Tibial artery (tissue), 4 donors: ENCODE measurements around the gene PCDHA1.
"Not testable (repeated sequence)": the region's sequence is repeated elsewhere in the genome, so short reads cannot be mapped to it uniquely, and the experiment has no call there.

Source experiments
- DNase-seq, 2 donors: peaks; one replicate each; pipeline ENCODE4 v3.0.0-alpha.2; 2019
- H3K27ac ChIP-seq, 2 donors: fragments of 200-600 bp; sonication (generic) in 1 of 2; 1 replicate in 1 of 2; 2 replicates in 1 of 2; pipeline ENCODE4 v1.5.1; 2018 to 2019; ENCODE audit warnings: mild to moderate bottlenecking in 1 of 2
- H3K27me3 ChIP-seq, 2 donors: fragments of 200-600 bp; sonication (generic) in 1 of 2; one replicate each; pipeline versions ENCODE4 v1.5.1 to v1.6.0; 2016 to 2019
- H3K36me3 ChIP-seq, 3 donors: fragments of 200-600 bp; sonication (generic) in 2 of 3; one replicate each; pipeline ENCODE4 v1.5.1; 2016 to 2019; ENCODE audit warnings: mild to moderate bottlenecking in 2 of 3
- H3K4me1 ChIP-seq, 4 donors: fragments of 200-600 bp; sonication (generic) in 2 of 4; 1 replicate in 3 of 4; 2 replicates in 1 of 4; pipeline ENCODE4 v1.5.1; 2016 to 2019
- H3K4me3 ChIP-seq, 2 donors: fragments of 200-600 bp; sonication (generic) in 1 of 2; 1 replicate in 1 of 2; 2 replicates in 1 of 2; pipeline ENCODE4 v1.5.1; 2018 to 2019; ENCODE audit warnings: mild to moderate bottlenecking in 2 of 2
- H3K9me3 ChIP-seq, 3 donors: fragments of 200-600 bp; sonication (generic) in 1 of 3; one replicate each; pipeline ENCODE4 v1.5.1; 2016 to 2019
- intact Hi-C: fragments of 100-400 bp; cut with DNase I; formaldehyde crosslinking; loops from one replicate; pipeline ENCODE4 v1.15.0; 2023; ENCODE audit warnings: low total_unique reads
- TF ChIP-seq, protein P1 (sequence below), 2 experiments: fragments of 200-600 bp in 1 of 2; fragments of 450-650 bp in 1 of 2; IDR thresholded peaks; one replicate each; pipeline ENCODE4 v1.5.1; 2017 to 2019; ENCODE audit warnings: antibody characterized with exemption in 2 of 2, mild to moderate bottlenecking in 1 of 2, moderate library complexity in 1 of 2

Gene PCDHA1

DNA sequence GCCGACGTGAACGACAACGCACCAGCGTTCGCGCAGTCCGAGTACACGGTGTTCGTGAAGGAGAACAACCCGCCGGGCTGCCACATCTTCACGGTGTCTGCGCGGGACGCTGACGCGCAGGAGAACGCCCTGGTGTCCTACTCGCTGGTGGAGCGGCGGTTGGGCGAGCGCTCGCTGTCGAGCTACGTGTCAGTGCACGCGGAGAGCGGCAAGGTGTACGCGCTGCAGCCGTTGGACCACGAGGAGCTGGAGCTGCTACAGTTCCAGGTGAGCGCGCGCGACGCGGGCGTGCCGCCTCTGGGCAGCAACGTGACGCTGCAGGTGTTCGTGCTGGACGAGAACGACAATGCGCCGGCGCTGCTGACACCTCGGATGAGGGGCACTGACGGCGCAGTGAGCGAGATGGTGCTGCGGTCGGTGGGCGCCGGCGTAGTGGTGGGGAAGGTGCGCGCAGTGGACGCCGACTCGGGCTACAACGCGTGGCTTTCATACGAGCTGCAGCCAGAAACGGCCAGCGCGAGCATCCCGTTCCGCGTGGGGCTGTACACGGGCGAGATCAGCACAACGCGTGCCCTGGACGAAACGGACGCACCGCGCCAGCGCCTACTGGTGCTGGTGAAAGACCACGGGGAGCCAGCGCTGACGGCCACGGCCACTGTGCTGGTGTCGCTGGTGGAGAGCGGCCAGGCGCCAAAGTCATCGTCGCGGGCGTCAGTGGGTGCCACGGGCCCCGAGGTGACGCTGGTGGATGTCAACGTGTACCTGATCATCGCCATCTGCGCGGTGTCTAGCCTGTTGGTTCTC, 64.1 kb downstream of the PCDHA1 start:
- DNase-seq, H3K27me3 ChIP-seq, H3K4me1 ChIP-seq, H3K27ac ChIP-seq, H3K4me3 ChIP-seq, intact Hi-C loops, H3K36me3 ChIP-seq: not testable (repeated sequence)
- peaks cover 4 to 52% (median 25%) of the 10 kb centered on the region in 3 donors for H3K9me3 ChIP-seq

DNA sequence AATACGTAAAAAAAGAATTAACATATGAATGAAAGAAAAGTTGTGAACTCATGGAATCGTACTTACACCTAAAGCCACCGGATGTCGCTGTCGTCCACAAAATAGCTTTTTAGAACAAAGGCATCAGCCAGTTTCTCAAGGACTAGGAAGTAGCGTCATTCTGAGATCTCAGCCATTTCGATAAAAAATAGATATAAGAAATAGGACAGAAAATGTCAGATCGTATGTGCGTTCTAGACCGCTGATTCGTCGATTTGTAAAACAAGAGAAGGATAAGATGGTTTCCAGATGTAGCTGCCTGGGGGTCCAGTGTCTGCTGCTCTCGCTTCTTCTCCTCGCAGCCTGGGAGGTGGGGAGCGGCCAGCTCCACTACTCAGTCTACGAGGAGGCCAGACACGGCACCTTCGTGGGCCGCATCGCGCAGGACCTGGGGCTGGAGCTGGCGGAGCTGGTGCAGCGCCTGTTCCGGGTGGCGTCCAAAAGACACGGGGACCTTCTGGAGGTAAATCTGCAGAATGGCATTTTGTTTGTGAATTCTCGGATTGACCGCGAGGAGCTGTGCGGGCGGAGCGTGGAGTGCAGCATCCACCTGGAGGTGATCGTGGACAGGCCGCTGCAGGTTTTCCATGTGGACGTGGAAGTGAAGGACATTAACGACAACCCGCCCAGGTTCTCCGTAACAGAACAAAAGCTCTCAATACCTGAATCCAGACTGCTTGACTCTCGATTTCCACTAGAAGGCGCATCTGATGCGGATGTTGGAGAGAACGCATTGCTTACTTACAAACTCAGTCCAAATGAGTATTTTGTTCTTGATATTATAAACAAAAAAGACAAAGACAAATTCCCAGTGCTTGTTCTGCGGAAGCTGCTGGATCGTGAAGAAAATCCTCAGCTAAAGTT, 70.1 kb downstream of the PCDHA1 start, which contains the start of gene PCDHA10:
TSS of gene PCDHA10 (plus strand) at position 126 of the 903 bp plus-strand sequence. CDS start at position 278, 152 bp downstream.
- no peak within 1 kb of the TSS for H3K27ac ChIP-seq
- H3K9me3 ChIP-seq: peaks cover 0 to 47% (median 26%) of the 10 kb centered on the region in 3 donors
- no peak for DNase-seq
- H3K4me3 ChIP-seq: no peak within 1 kb of the TSS
- peaks cover 0 to 5% of the 10 kb centered on the region in 2 donors for H3K27me3 ChIP-seq
- no peaks in the 10 kb centered on the region for H3K4me1 ChIP-seq
- intact Hi-C loops: no loop called here
- no peaks in the 10 kb centered on the region for H3K36me3 ChIP-seq
- TF ChIP-seq, protein P1, sequence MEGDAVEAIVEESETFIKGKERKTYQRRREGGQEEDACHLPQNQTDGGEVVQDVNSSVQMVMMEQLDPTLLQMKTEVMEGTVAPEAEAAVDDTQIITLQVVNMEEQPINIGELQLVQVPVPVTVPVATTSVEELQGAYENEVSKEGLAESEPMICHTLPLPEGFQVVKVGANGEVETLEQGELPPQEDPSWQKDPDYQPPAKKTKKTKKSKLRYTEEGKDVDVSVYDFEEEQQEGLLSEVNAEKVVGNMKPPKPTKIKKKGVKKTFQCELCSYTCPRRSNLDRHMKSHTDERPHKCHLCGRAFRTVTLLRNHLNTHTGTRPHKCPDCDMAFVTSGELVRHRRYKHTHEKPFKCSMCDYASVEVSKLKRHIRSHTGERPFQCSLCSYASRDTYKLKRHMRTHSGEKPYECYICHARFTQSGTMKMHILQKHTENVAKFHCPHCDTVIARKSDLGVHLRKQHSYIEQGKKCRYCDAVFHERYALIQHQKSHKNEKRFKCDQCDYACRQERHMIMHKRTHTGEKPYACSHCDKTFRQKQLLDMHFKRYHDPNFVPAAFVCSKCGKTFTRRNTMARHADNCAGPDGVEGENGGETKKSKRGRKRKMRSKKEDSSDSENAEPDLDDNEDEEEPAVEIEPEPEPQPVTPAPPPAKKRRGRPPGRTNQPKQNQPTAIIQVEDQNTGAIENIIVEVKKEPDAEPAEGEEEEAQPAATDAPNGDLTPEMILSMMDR (IDR thresholded peaks at IDR 0.05): no peak

DNA sequence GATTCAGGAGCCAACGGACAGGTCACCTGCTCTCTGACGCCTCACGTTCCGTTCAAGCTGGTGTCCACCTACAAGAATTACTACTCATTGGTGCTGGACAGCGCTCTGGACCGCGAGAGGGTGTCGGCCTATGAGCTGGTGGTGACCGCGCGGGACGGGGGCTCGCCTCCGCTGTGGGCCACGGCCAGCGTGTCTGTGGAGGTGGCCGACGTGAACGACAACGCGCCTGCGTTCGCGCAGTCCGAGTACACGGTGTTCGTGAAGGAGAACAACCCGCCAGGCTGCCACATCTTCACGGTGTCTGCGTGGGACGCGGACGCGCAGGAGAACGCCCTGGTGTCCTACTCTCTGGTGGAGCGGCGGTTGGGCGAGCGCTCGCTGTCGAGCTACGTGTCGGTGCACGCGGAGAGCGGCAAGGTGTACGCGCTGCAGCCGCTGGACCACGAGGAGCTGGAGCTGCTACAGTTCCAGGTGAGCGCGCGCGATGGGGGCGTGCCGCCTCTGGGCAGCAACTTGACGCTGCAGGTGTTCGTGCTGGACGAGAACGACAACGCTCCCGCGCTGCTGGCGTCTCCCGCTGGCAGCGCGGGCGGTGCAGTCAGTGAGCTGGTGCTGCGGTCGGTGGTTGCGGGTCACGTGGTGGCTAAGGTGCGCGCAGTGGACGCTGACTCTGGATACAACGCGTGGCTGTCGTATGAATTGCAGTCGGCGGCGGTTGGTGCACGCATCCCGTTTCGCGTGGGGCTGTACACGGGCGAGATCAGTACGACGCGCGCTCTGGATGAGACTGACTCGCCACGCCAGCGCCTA, 71.4 kb downstream of the PCDHA1 start:
- Histone ChIP-seq H3K27me3 (peaks cover 0 to 5% of the 10 kb centered on the region in 2 donors), H3K27ac (no peak overlapping the region), H3K4me3 (no peak overlapping the region), H3K36me3 (no peaks in the 10 kb centered on the region), H3K9me3 (peaks cover 0 to 56% (median 37%) of the 10 kb centered on the region in 3 donors), H3K4me1 (no peaks in the 10 kb centered on the region)
- no peak for DNase-seq
- intact Hi-C loops: no loop called here
- TF ChIP-seq, protein P1 (IDR thresholded peaks at IDR 0.05): no peak

- no peak overlapping the region for H3K4me3 ChIP-seq
- no peaks in the 10 kb centered on the region for H3K4me1 ChIP-seq
- no peak overlapping the region for H3K27ac ChIP-seq
- intact Hi-C loops: no loop called here
- H3K36me3 ChIP-seq: peaks cover 0 to under 1% (median 0%) of the 10 kb centered on the region in 3 donors
- H3K27me3 ChIP-seq: peaks cover 0 to 5% of the 10 kb centered on the region in 2 donors
- H3K9me3 ChIP-seq: peaks cover 0 to 56% (median 43%) of the 10 kb centered on the region in 3 donors
- TF ChIP-seq, protein P1 (IDR thresholded peaks at IDR 0.05): no peak
- no peak for DNase-seq
Observed at GRCh38 chr5:140857987-140858240, 72.0 kb downstream of the PCDHA1 start.

- TF ChIP-seq, protein P1 (IDR thresholded peaks at IDR 0.05): no peak
- Histone ChIP-seq H3K4me3 (no peak overlapping the region), H3K4me1 (no peaks in the 10 kb centered on the region), H3K27me3 (no peaks in the 10 kb centered on the region), H3K27ac (no peak overlapping the region), H3K36me3 (peaks cover 0 to 5% (median 0%) of the 10 kb centered on the region in 3 donors), H3K9me3 (peaks cover 0 to 38% (median 37%) of the 10 kb centered on the region in 3 donors)
- intact Hi-C loops: no loop called here
- DNase-seq: no peak
Observed at GRCh38 chr5:140862441-140863295, 76.7 kb downstream of the PCDHA1 start.
